Measurements from ENCODE around the gene ZNF664.

DNA sequence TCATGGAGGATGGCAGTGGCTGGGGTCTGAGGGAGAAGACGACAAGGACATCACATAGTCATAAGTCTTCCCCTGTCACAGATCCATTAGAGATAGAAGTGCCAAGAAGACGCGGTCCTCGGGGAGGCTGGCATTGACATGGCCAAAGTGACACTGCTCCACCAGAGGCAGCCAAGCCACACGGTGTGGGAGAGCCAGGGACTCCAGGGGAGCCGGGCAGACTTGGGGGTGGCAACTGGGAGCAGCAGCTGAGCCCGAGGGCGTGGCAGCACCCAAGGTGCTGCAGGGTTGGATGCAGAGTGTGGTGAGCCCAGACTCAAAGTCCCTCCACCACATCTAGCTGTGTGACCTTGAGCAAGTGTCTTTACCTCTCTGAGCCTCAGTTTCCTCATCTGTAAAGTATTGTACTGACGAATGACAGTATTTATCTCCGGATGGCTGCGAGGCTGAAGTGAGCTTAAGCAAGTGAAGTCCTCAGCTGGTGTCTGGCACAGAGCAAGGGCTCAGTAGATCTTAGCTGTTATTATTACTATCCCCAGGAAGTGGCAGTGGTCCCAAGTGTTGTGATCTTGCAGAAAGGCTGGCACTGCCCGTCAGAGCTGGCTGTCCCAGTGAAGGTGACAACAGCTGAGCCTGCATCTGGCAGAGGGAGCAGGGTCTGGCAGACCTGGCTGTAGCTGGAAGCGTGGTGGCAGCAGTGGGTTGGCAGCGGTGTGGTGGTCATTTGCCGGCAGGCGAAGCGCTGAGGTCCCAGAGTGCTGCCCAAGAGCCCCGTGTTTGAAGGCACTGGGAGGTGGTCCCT is 54.9 kb downstream of the ZNF664 start:
- TF ChIP-seq CTCF (IDR thresholded peaks at IDR 0.05; ENCODE audit: low read depth, low read length, poor library complexity, severe bottlenecking) (no peak), EZH2phosphoT487 (IDR thresholded peaks at IDR 0.05; ENCODE audit: borderline replicate concordance, low read length) (no peak)

All from DOHH2 (cell line).